Natural killer cell (primary cell): ENCODE results near the gene CLINT1. TPM values are rescaled to one million over a fixed set of nuclear protein-coding genes. Genes with fewer than 3 reads are reported as not detected.
A peak's percentile ranks its signal among the peaks of the same experiment; 100 is the strongest.

Experiments
- ATAC-seq, 3 donors: fragments of 150-1000 bp in 2 of 3; fragments of 200-7000 bp in 1 of 3; cut with Tn5 transposase; 1 replicate in 1 of 3; 2 replicates in 2 of 3; pipeline ENCODE4 v1.10.0; 2021; ENCODE audit warnings: mild to moderate bottlenecking in 2 of 3, moderate library complexity in 2 of 3
- DNase-seq, 2 donors: peaks; one replicate each; pipeline versions ENCODE4 v3.0.0 to v3.0.0-alpha.2; 2013 to 2021; ENCODE audit warnings: mixed read lengths in 1 of 2
- H3K27ac ChIP-seq: one replicate; pipeline ENCODE4 v1.5.1; 2013; ENCODE audit warnings: mild to moderate bottlenecking, low read length
- H3K27me3 ChIP-seq: one replicate; pipeline ENCODE4 v1.6.1; 2013; ENCODE audit warnings: low read length; ENCODE audit not compliant: control insufficient read depth, insufficient read depth
- H3K36me3 ChIP-seq: one replicate; pipeline ENCODE4 v1.6.1; 2013; ENCODE audit warnings: low read length; ENCODE audit not compliant: control insufficient read depth, insufficient read depth
- H3K4me1 ChIP-seq: one replicate; pipeline ENCODE4 v1.6.1; 2013; ENCODE audit warnings: low read length; ENCODE audit not compliant: control insufficient read depth, insufficient read depth
- H3K4me3 ChIP-seq: one replicate; pipeline ENCODE4 v1.5.1; 2013; ENCODE audit warnings: low read length
- H3K9me3 ChIP-seq: one replicate; pipeline ENCODE4 v1.6.1; 2013; ENCODE audit warnings: low read length; ENCODE audit not compliant: control insufficient read depth, insufficient read depth
- H3K27ac Mint-ChIP-seq, 2 donors: one replicate each; pipeline ENCODE4 v1.8.0; 2022; ENCODE audit warnings: mild to moderate bottlenecking in 2 of 2, mixed read lengths in 2 of 2, moderate library complexity in 1 of 2
- H3K27me3 Mint-ChIP-seq, 2 donors: one replicate each; pipeline ENCODE4 v1.8.0; 2022; ENCODE audit warnings: low read depth in 2 of 2, mixed read lengths in 2 of 2
- H3K36me3 Mint-ChIP-seq: one replicate; pipeline ENCODE4 v1.8.0; 2022; ENCODE audit warnings: mixed read lengths
- H3K4me1 Mint-ChIP-seq, 2 donors: one replicate each; pipeline ENCODE4 v1.8.0; 2022; ENCODE audit warnings: mixed read lengths in 2 of 2
- H3K4me3 Mint-ChIP-seq: one replicate; pipeline ENCODE4 v1.8.0; 2022; ENCODE audit warnings: mild to moderate bottlenecking, moderate library complexity, mixed read lengths
- H3K9me3 Mint-ChIP-seq, 2 donors: one replicate each; pipeline ENCODE4 v1.8.0; 2022; ENCODE audit warnings: mixed read lengths in 2 of 2
- WGBS: methylation state at CpG from one replicate; pipeline ENCODE4 v1.1.7; 2013; ENCODE audit warnings: missing lambda C conversion rate; ENCODE audit not compliant: insufficient coverage; 5-methylcytosine and 5-hydroxymethylcytosine counted together
- intact Hi-C: fragments of 100-400 bp; cut with micrococcal nuclease; formaldehyde crosslinking; loops from one replicate; pipeline ENCODE4 v1.14.2; 2022
- total RNA-seq, 4 donors: library from RNA; stranded (reverse); fragments of 120-200 nt in 1 of 4; gene quantifications; one replicate each; pipeline versions ENCODE4 v1.2.3 to v1.2.4, GENCODE V29; 2013 to 2022
- TF ChIP-seq, protein P1 (sequence below): fragments of 200-600 bp; IDR thresholded peaks from one replicate; pipeline ENCODE4 v1.8.0; 2022; ENCODE audit warnings: antibody characterized with exemption

CLINT1 gene
- total RNA-seq, 3 donors from 2014 or later (not counting 1 experiment from before 2014, with no cell fraction given): 111 to 156 (median 132) TPM

- H3K4me3 ChIP-seq: no peak overlapping the region
- no peak for DNase-seq
- Mint-ChIP-seq H3K27ac (peak overlapping the region; percentile 34 to 79), H3K9me3 (no peaks in the 10 kb centered on the region), H3K4me1 (peaks cover 38 to 55% of the 10 kb centered on the region in 2 donors), H3K4me3 (no peak overlapping the region), H3K27me3 (no peaks in the 10 kb centered on the region), H3K36me3 (no peaks in the 10 kb centered on the region)
- TF ChIP-seq, protein P1, sequence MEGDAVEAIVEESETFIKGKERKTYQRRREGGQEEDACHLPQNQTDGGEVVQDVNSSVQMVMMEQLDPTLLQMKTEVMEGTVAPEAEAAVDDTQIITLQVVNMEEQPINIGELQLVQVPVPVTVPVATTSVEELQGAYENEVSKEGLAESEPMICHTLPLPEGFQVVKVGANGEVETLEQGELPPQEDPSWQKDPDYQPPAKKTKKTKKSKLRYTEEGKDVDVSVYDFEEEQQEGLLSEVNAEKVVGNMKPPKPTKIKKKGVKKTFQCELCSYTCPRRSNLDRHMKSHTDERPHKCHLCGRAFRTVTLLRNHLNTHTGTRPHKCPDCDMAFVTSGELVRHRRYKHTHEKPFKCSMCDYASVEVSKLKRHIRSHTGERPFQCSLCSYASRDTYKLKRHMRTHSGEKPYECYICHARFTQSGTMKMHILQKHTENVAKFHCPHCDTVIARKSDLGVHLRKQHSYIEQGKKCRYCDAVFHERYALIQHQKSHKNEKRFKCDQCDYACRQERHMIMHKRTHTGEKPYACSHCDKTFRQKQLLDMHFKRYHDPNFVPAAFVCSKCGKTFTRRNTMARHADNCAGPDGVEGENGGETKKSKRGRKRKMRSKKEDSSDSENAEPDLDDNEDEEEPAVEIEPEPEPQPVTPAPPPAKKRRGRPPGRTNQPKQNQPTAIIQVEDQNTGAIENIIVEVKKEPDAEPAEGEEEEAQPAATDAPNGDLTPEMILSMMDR: no peak
- intact Hi-C loops: loop anchor here (5.0 kb wide), 1 partner anchor 35 kb away; the partner anchor contains the start of gene CLINT1
- 92% methylated on average over 6 of the region's 7 CpGs for WGBS
- no peaks in the 10 kb centered on the region for H3K9me3 ChIP-seq
- no peaks in the 10 kb centered on the region for H3K4me1 ChIP-seq
- no peak overlapping the region for H3K27ac ChIP-seq
- no peaks in the 10 kb centered on the region for H3K27me3 ChIP-seq
- H3K36me3 ChIP-seq: no peaks in the 10 kb centered on the region
- ATAC-seq: peak in 1 of 3 donors; percentile 26
Observed at GRCh38 chr5:157821822-157822622, 36.9 kb downstream of the CLINT1 start.

- ATAC-seq (no peak), DNase-seq (no peak)
- Histone ChIP-seq H3K27me3 (no peaks in the 10 kb centered on the region), H3K4me3 (no peak overlapping the region), H3K9me3 (no peaks in the 10 kb centered on the region), H3K36me3 (peaks cover 2% of the 10 kb centered on the region), H3K4me1 (no peaks in the 10 kb centered on the region), H3K27ac (no peak overlapping the region)
- no CpG with 5 or more reads among the region's 1 CpG for WGBS
- Mint-ChIP-seq H3K9me3 (no peaks in the 10 kb centered on the region), H3K4me1 (peaks cover 38 to 54% of the 10 kb centered on the region in 2 donors), H3K27ac (peak overlapping the region; percentile 34 to 79), H3K27me3 (no peaks in the 10 kb centered on the region), H3K36me3 (no peaks in the 10 kb centered on the region), H3K4me3 (no peak overlapping the region)
- intact Hi-C loops: loop anchor here (5.0 kb wide), 1 partner anchor 36 kb away; the partner anchor contains the start of gene CLINT1
- TF ChIP-seq, protein P1: no peak
Observed at GRCh38 chr5:157821405-157821804, 37.5 kb downstream of the CLINT1 start.

- DNase-seq: peak in 1 of 2 donors; percentile 64
- H3K27me3 Mint-ChIP-seq: no peaks in the 10 kb centered on the region
- H3K4me3 Mint-ChIP-seq: no peak overlapping the region
- ATAC-seq: no peak
- TF ChIP-seq, protein P1: peak; percentile 57
- intact Hi-C loops: loop anchor here (1.0 to 5.0 kb wide), 2 partner anchors 37 to 175 kb away; partner anchors contain the start of gene CLINT1
- H3K9me3 Mint-ChIP-seq: no peaks in the 10 kb centered on the region
- H3K4me3 ChIP-seq: no peak overlapping the region
- H3K27ac ChIP-seq: no peak overlapping the region
- peak overlapping the region; percentile 65 to 79 for H3K27ac Mint-ChIP-seq
- H3K4me1 ChIP-seq: no peaks in the 10 kb centered on the region
- H3K36me3 ChIP-seq: peaks cover 7% of the 10 kb centered on the region
- no peaks in the 10 kb centered on the region for H3K36me3 Mint-ChIP-seq
- 45% methylated on average over 5 of the region's 6 CpGs for WGBS
- H3K4me1 Mint-ChIP-seq: peaks cover 38 to 54% of the 10 kb centered on the region in 2 donors
- H3K27me3 ChIP-seq: no peaks in the 10 kb centered on the region
- no peaks in the 10 kb centered on the region for H3K9me3 ChIP-seq
Observed at GRCh38 chr5:157820593-157821252, 38.2 kb downstream of the CLINT1 start.
